Heart left ventricle (tissue), 13 donors: ENCODE results near the gene NAB1.
A peak's percentile ranks its signal among the peaks of the same experiment; 100 is the strongest.

ENCODE experiments used
- POLR2A ChIP-seq, 2 donors: fragments of 450-650 bp; IDR thresholded peaks; one replicate each; pipeline ENCODE4 v1.6.1; 2017; ENCODE audit warnings: antibody characterized with exemption in 2 of 2, mild to moderate bottlenecking in 2 of 2, moderate library complexity in 2 of 2
- TF ChIP-seq, protein P1 (sequence below), 12 donors: fragments of 200-600 bp; sonication (generic) in 4 of 12; IDR thresholded peaks; one replicate each; pipeline versions ENCODE4 v1.5.0 to v1.8.0; 2018 to 2022; ENCODE audit warnings: antibody characterized with exemption in 12 of 12, mild to moderate bottlenecking in 5 of 12
- donor health status: ischemic (EF 13 %, LVEDD 7.1; RV severe dilation, severe dysfunction).
- donor health status: DM: no; HTN: yes; CAD: no.
- donor health status: DM: no; HTN: no; CAD: no.
- donor health status: ischemic (EF 25% LVEDD 6.9; RV normal size, moderate dysfunction).
- donor health status: ischemic (EF 25% LVEDD 5.7; RV mildly dilated, moderate dysfunction).
- donor health status: ischemic (EF 35%, LVEDD 5.7; RV mildly dilated, moderate dysfunction).
- donor health status: nonischemic (EF 11% LVEDD 7.7; RV severe dilation, severe dysfunction).
- donor health status: DM: yes; HTN: yes; CAD: no.
- donor health status: PGD.
- donor health status: ischemic (EF 29% LVEDD 5.4; RV normal size, mild dysfunction).
- donor health status: nonischemic (EF 23%, LVEDD 6.1; RV moderate dilation, normal function).

DNA sequence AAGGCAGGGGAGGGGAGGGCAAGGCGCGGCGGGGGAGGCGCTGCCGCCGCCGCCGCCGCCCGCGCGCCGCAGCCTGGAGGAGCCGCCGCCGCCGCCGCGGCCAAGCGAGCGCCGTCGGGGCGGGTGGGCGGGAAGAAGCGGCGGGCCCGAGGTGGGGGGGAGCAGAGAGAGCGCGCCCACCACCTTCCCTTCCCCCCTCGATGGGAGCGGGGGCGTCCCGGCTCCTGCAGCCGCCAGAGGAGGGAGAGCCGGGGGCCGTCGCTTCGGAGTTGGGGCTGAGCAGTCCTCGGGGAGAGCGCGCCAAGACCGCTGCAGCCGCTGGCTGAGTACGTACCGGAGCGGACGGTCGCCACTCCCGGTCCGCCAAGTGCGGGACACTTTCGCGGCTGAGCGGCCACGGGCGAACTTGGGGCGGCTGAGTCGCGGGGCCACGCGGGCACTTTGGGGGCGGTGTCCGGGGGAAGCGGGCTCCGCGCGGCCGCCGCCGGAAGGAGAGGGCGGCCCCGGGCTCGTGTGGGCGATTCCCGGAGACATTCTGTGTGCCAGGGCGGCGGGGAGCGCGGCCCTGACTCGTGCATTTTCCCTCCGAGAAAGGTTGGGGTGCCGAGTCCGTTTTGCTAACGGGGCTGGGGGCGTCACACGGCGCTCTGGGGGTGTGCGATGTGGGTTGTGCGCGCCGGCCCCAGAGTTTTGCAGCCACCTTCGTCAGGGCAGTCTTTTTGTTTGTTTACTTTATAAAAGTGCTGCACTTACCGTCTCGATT is at the start of gene NAB1:
- TF ChIP-seq, protein P1, sequence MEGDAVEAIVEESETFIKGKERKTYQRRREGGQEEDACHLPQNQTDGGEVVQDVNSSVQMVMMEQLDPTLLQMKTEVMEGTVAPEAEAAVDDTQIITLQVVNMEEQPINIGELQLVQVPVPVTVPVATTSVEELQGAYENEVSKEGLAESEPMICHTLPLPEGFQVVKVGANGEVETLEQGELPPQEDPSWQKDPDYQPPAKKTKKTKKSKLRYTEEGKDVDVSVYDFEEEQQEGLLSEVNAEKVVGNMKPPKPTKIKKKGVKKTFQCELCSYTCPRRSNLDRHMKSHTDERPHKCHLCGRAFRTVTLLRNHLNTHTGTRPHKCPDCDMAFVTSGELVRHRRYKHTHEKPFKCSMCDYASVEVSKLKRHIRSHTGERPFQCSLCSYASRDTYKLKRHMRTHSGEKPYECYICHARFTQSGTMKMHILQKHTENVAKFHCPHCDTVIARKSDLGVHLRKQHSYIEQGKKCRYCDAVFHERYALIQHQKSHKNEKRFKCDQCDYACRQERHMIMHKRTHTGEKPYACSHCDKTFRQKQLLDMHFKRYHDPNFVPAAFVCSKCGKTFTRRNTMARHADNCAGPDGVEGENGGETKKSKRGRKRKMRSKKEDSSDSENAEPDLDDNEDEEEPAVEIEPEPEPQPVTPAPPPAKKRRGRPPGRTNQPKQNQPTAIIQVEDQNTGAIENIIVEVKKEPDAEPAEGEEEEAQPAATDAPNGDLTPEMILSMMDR (IDR thresholded peaks at IDR 0.05), result no peak
- peak in 1 of 2 donors; percentile 17 for TF ChIP-seq POLR2A (IDR thresholded peaks at IDR 0.05)
